ENCODE data around the gene TRMT2B. TPM values are rescaled to one million over a fixed set of nuclear protein-coding genes. Genes with fewer than 3 reads are reported as not detected.

The TRMT2B gene
- total and polyA plus RNA-seq, 7 donors = 7.2 to 27.0 (median 11.4) TPM

- H3K27ac ChIP-seq = no peak overlapping the region
These were observed 42.8 kb downstream of the TRMT2B start for GRCh38 chrX:101009090-101009489.

GRCh38 chrX:100999451-100999850 lies 52.5 kb downstream of the TRMT2B start:
- H3K9me3 ChIP-seq = no peaks in the 10 kb centered on the region
- no peaks in the 10 kb centered on the region for H3K4me1 ChIP-seq
- peaks cover 0 to 3% (median 0%) of the 10 kb centered on the region in 3 donors for H3K27me3 ChIP-seq (ENCODE audit: insufficient read depth in 3 of 3, low read length in 2 of 3)
- H3K36me3 ChIP-seq (ENCODE audit: insufficient read depth in 1 of 2, low read depth in 1 of 2) = peaks cover 0 to 12% of the 10 kb centered on the region in 2 donors
- ATAC-seq (no peak), DNase-seq (no peak)
- 86 to 89% (median 88%) methylated on average over 2 of the region's 2 CpGs for WGBS, 3 donors
- no peak overlapping the region for H3K27ac ChIP-seq
- no peak overlapping the region for H3K4me3 ChIP-seq
- no peak for TF ChIP-seq CTCF (IDR thresholded peaks at IDR 0.05)
- intact Hi-C loops (cut with DNase I) = no loop called here

More at GRCh38 chrX:101009090-101009489, 42.8 kb downstream of the TRMT2B start:
- no peak for TF ChIP-seq CTCF (IDR thresholded peaks at IDR 0.05)
- Histone ChIP-seq H3K4me3 (no peak overlapping the region), H3K4me1 (no peaks in the 10 kb centered on the region), H3K27me3 (ENCODE audit: insufficient read depth in 3 of 3, low read length in 2 of 3) (no peaks in the 10 kb centered on the region), H3K36me3 (ENCODE audit: insufficient read depth in 1 of 2, low read depth in 1 of 2) (peaks cover 0 to 66% of the 10 kb centered on the region in 2 donors), H3K9me3 (no peaks in the 10 kb centered on the region)
- ATAC-seq = no peak
- intact Hi-C loops (cut with DNase I) = no loop called here
- no peak for DNase-seq

- DNase-seq = no peak
- intact Hi-C loops (cut with DNase I) = no loop called here
- Histone ChIP-seq H3K27me3 (ENCODE audit: insufficient read depth in 3 of 3, low read length in 2 of 3) (peaks cover 0 to 3% (median 0%) of the 10 kb centered on the region in 3 donors), H3K4me1 (no peaks in the 10 kb centered on the region), H3K9me3 (no peaks in the 10 kb centered on the region), H3K27ac (no peak overlapping the region), H3K36me3 (ENCODE audit: insufficient read depth in 1 of 2, low read depth in 1 of 2) (no peaks in the 10 kb centered on the region), H3K4me3 (no peak overlapping the region)
- no peak for TF ChIP-seq CTCF (IDR thresholded peaks at IDR 0.05)
- peak in 2 of 4 donors; percentile 69 to 80 for ATAC-seq
- 69 to 76% (median 71%) methylated on average over 5 of the region's 5 CpGs for WGBS, 3 donors
These were observed 56.4 kb downstream of the TRMT2B start for GRCh38 chrX:100995469-100995868.

- H3K27me3 ChIP-seq (ENCODE audit: insufficient read depth in 3 of 3, low read length in 2 of 3) = peaks cover 0 to 3% (median 0%) of the 10 kb centered on the region in 3 donors
- TF ChIP-seq CTCF (IDR thresholded peaks at IDR 0.05) = no peak
- DNase-seq (no peak), ATAC-seq (peak; percentile 79 to 88 (median 86))
- H3K27ac ChIP-seq = no peak overlapping the region
- intact Hi-C loops (cut with DNase I) = no loop called here
- WGBS, 3 donors = 83 to 87% (median 87%) methylated on average over 5 of the region's 5 CpGs
- no peak overlapping the region for H3K4me3 ChIP-seq
- H3K9me3 ChIP-seq = no peaks in the 10 kb centered on the region
- no peaks in the 10 kb centered on the region for H3K36me3 ChIP-seq (ENCODE audit: insufficient read depth in 1 of 2, low read depth in 1 of 2)
- H3K4me1 ChIP-seq = no peaks in the 10 kb centered on the region
These were observed 57.3 kb downstream of the TRMT2B start for GRCh38 chrX:100994352-100995281.
